Nephron (organoid): ENCODE data around the gene CFAP68.
A peak's percentile ranks its signal among the peaks of the same experiment; 100 is the strongest.

Experiments used
- H3K27ac Mint-ChIP-seq, 3 experiments: 2 replicates each; pipeline ENCODE4 v1.8.0; 2020; ENCODE audit warnings: mixed read lengths in 3 of 3, mild to moderate bottlenecking in 2 of 3, moderate library complexity in 1 of 3
- H3K27me3 Mint-ChIP-seq: 2 replicates; pipeline ENCODE4 v1.8.0; 2021; ENCODE audit warnings: low read depth, mild to moderate bottlenecking, moderate library complexity, mixed read lengths
- H3K36me3 Mint-ChIP-seq: 2 replicates; pipeline ENCODE4 v1.8.0; 2020; ENCODE audit warnings: low read depth, mixed read lengths
- H3K4me1 Mint-ChIP-seq: 2 replicates; pipeline ENCODE4 v1.8.0; 2020; ENCODE audit warnings: mixed read lengths
- H3K4me3 Mint-ChIP-seq, 3 experiments: 2 replicates each; pipeline ENCODE4 v1.8.0; 2020; ENCODE audit warnings: mild to moderate bottlenecking in 3 of 3, mixed read lengths in 3 of 3, moderate library complexity in 2 of 3
- H3K9me3 Mint-ChIP-seq: 2 replicates; pipeline ENCODE4 v1.8.0; 2020; ENCODE audit warnings: mixed read lengths
- CTCF ChIP-seq, 3 experiments: fragments of 200-600 bp; sonication (generic); IDR thresholded peaks; one replicate each; pipeline ENCODE4 v1.5.0; 2021; ENCODE audit warnings: antibody characterized with exemption in 3 of 3; ENCODE audit not compliant: unreplicated experiment in 3 of 3

Gene CFAP68

GRCh38 chr11:111910676-111911562 is 31.6 kb downstream of the CFAP68 start:
- Mint-ChIP-seq H3K27ac (peak overlapping the region; percentile 83 to 96 (median 94)), H3K36me3 (no peaks in the 10 kb centered on the region), H3K27me3 (no peaks in the 10 kb centered on the region), H3K4me3 (peak overlapping the region; percentile 14 to 86 (median 78)), H3K9me3 (no peaks in the 10 kb centered on the region), H3K4me1 (peaks cover 43% of the 10 kb centered on the region)
- TF ChIP-seq CTCF (IDR thresholded peaks at IDR 0.05; ENCODE audit: unreplicated experiment in 3 of 3): no peak

- TF ChIP-seq CTCF (IDR thresholded peaks at IDR 0.05; ENCODE audit: unreplicated experiment in 3 of 3): no peak
- peaks cover 3% of the 10 kb centered on the region for H3K27me3 Mint-ChIP-seq
- H3K4me1 Mint-ChIP-seq: peaks cover 48% of the 10 kb centered on the region
Observed at GRCh38 chr11:111911563-111912401, 32.4 kb downstream of the CFAP68 start, which contains the start of gene CRYAB. TSS of gene CRYAB (minus strand) at chr11:111911770. CDS start at chr11:111911724, 46 bp downstream.

GRCh38 chr11:111912535-111912934 is 33.2 kb downstream of the CFAP68 start, which contains the start of gene HSPB2:
TSS of gene HSPB2 (plus strand) at chr11:111912734. CDS start at chr11:111912830, 96 bp downstream.
- peak within 1 kb of the TSS; percentile 90 to 96 (median 94) for H3K27ac Mint-ChIP-seq

More at GRCh38 chr11:111911563-111912401, 32.4 kb downstream of the CFAP68 start, which contains the start of gene CRYAB:
- H3K36me3 Mint-ChIP-seq: no peaks in the 10 kb centered on the region
- H3K27ac Mint-ChIP-seq: peak within 1 kb of the TSS; percentile 83 to 96 (median 94)
- H3K9me3 Mint-ChIP-seq: no peaks in the 10 kb centered on the region
- H3K4me3 Mint-ChIP-seq: peak within 1 kb of the TSS; percentile 53 to 86 (median 79)

GRCh38 chr11:111913031-111913861 is 33.9 kb downstream of the CFAP68 start:
- H3K4me1 Mint-ChIP-seq: peaks cover 60% of the 10 kb centered on the region
- TF ChIP-seq CTCF (IDR thresholded peaks at IDR 0.05; ENCODE audit: unreplicated experiment in 3 of 3): no peak
- H3K27me3 Mint-ChIP-seq: peaks cover 3% of the 10 kb centered on the region
- no peaks in the 10 kb centered on the region for H3K36me3 Mint-ChIP-seq
- H3K27ac Mint-ChIP-seq: peak overlapping the region; percentile 38 to 90 (median 87)
- H3K4me3 Mint-ChIP-seq: peak overlapping the region; percentile 35 to 86 (median 79)
- no peaks in the 10 kb centered on the region for H3K9me3 Mint-ChIP-seq

More at GRCh38 chr11:111912535-111912934, 33.2 kb downstream of the CFAP68 start, which contains the start of gene HSPB2:
- TF ChIP-seq CTCF (IDR thresholded peaks at IDR 0.05; ENCODE audit: unreplicated experiment in 3 of 3): no peak
- Mint-ChIP-seq H3K4me1 (peaks cover 54% of the 10 kb centered on the region), H3K4me3 (peak within 1 kb of the TSS; percentile 53 to 86 (median 79)), H3K36me3 (no peaks in the 10 kb centered on the region), H3K9me3 (no peaks in the 10 kb centered on the region), H3K27me3 (peaks cover 3% of the 10 kb centered on the region)

- H3K4me1 Mint-ChIP-seq: peaks cover 64% of the 10 kb centered on the region
- no peaks in the 10 kb centered on the region for H3K9me3 Mint-ChIP-seq
- no peak for TF ChIP-seq CTCF (IDR thresholded peaks at IDR 0.05; ENCODE audit: unreplicated experiment in 3 of 3)
Observed at GRCh38 chr11:111913997-111914396, 34.7 kb downstream of the CFAP68 start.

More at GRCh38 chr11:111913997-111914396, 34.7 kb downstream of the CFAP68 start:
- H3K27me3 Mint-ChIP-seq: peaks cover 3% of the 10 kb centered on the region
- no peaks in the 10 kb centered on the region for H3K36me3 Mint-ChIP-seq
- H3K27ac Mint-ChIP-seq: peak overlapping the region; percentile 70 to 90 (median 87)
- peak overlapping the region in 2 of 3 experiments; percentile 79 to 86 for H3K4me3 Mint-ChIP-seq
